Measurements from ENCODE around the gene HGS.

Gene HGS

DNA sequence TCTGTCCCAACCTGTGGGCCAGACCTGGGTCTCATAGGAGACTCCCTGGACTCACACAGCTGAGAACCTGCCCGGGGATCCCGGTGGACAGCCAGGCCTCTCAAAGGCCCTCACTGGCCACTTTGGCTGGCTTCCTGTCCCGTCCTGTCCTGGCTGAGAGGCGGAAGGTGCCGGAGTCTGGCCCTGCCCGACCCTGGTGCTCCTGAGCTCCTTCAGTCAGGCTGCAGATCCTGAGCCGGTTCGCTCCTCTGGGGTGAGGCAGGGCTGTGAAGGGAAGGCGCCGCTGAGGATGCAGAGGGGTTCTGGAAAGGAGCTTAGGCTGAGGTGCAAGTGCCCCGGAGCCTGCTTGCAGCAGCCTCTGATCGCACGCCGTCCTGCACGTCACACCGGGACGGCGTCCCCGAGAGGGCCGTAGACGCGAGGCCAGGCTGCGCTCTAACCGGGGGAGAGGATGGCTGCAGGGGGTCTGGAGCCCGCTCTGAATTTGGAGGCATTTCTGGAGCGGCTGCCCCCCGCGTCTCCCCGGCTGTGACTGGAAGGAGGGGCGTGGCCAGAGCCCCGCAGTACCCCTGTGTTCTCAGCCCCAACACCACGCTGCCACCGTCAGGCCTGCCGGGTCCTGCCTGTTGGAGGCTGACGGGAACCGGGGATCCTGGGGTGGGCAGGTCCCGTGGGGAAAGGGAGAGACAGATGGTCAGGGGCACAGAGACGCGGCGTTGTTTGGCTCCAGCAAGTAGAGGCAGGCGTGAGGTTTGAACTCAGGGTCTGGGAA is 4.1 kb downstream of the HGS start:
- DNase-seq, result no peak

- no peak for DNase-seq
Observed at GRCh38 chr17:81688616-81689015, 4.8 kb downstream of the HGS start.

GRCh38 chr17:81690066-81690465 is 6.3 kb downstream of the HGS start:
- no peak for DNase-seq

GRCh38 chr17:81690549-81690948 is 6.7 kb downstream of the HGS start:
- DNase-seq, result no peak

DNA sequence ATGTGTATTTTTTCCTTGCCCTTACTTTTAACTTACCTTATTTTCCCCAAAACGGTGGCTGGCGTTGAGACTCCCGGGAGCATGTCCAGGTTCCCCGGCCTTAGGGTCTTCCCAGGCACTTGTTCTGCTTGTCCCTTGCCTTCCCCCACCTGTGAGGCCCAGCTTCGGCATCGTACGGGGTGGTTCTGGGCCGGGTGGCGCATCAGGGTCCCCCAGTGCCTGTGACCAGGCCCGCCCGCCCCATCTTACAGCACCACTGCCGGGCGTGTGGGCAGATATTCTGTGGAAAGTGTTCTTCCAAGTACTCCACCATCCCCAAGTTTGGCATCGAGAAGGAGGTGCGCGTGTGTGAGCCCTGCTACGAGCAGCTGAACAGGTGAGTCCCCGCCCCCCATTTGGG is 7.4 kb downstream of the HGS start:
- no peak for DNase-seq

DNA sequence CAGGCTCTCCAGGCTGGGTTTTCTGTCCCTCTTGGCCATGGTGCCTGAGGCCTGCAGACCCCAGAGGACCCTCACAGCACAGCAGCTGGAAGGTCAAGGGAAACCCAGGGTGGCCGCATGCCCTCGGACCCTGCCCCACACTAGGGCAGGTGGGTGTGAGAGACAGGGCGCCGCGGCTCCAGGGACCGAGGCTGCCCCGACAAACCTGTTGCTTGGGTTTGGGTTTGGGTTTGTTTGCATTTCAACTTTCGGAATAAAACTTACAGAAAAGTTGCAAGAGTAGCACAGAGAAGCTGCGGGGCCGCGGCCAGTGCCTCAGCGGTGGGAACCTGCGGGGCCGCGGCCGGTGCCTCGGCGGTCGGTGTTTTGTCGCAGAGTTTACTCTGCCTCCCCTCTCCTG is 7.8 kb downstream of the HGS start:
- no peak for DNase-seq

- no peak for DNase-seq
Observed at GRCh38 chr17:81693509-81694210, 9.8 kb downstream of the HGS start.

GRCh38 chr17:81694810-81695209 is 11.0 kb downstream of the HGS start:
- DNase-seq, result no peak

GRCh38 chr17:81695211-81695610 is 11.4 kb downstream of the HGS start:
- DNase-seq, result no peak

GRCh38 chr17:81695801-81696200 is 12.0 kb downstream of the HGS start:
- DNase-seq, result no peak

DNA sequence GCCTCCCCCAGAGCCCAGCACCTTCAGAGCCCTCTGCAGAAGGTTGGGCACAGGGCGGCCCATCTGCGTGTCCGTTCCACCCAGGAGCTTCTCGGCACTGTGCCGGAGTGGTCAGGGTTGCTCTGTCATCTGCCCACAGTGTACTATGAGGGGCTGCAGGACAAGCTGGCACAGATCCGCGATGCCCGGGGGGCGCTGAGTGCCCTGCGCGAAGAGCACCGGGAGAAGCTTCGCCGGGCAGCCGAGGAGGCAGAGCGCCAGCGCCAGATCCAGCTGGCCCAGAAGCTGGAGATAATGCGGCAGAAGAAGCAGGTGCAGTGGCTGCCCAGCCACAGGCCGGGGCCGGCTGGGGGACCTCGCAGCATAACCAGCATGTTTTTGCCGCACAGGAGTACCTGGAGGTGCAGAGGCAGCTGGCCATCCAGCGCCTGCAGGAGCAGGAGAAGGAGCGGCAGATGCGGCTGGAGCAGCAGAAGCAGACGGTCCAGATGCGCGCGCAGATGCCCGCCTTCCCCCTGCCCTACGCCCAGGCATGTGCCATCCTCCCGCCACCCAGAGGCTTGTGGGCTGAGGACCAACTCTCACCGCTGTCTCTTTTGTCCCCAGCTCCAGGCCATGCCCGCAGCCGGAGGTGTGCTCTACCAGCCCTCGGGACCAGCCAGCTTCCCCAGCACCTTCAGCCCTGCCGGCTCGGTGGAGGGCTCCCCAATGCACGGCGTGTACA is 12.6 kb downstream of the HGS start:
- no peak for DNase-seq

DNA sequence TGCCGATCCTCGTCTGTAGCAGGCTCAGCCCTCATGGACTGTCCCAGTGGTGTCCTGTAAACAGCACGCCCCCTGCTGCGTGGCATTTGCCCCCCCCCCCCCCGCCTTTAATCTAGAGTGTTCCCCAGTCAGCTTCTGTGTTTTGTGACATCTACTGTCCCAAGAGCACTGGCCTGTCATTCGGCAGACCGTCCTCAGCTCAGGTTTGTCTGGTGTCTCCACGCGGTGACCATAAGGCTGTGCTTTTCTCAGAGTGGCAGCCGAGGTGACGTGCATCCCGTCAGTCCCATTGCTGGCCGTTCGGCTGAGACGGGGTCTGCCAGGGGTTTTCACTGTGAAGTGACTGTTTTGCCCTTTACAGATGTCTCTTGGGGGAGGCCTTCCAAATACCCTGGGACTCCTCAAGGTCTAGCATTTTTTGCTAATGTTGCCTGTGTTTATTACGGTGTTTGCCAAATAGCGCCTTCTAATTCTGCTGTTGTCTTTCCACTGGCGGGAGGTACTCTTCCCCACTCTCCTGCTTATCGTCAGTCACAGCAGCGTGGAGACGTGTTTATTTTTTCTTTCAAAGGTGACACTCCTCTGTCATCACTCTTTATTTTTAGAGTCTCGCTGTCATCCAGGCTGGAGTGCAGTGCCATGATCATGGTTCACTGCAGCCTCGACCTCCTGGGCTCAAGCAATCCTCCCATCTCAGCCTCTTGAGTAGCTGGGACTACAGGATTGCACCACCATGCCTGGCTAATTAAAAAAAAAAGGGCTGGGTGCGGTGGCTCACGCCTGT is 13.6 kb downstream of the HGS start:
- no peak for DNase-seq

- no peak for DNase-seq
Observed at GRCh38 chr17:81700353-81701287, 16.8 kb downstream of the HGS start.

DNA sequence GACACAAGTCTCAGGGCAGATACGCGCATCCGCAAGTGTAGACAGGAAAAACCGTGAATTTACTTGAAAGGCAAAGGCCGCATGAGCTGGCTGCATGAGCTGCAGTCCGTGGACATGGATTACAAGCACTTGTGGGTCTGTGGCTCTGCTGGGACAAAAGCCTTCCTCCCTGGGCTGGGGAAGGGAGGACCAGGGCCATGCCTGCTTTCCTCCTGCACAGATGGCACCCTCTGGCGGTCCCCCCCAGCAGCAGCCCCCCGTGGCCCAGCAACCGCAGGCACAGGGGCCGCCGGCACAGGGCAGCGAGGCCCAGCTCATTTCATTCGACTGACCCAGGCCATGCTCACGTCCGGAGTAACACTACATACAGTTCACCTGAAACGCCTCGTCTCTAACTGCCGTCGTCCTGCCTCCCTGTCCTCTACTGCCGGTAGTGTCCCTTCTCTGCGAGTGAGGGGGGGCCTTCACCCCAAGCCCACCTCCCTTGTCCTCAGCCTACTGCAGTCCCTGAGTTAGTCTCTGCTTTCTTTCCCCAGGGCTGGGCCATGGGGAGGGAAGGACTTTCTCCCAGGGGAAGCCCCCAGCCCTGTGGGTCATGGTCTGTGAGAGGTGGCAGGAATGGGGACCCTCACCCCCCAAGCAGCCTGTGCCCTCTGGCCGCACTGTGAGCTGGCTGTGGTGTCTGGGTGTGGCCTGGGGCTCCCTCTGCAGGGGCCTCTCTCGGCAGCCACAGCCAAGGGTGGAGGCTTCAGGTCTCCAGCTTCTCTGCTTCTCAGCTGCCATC is 17.7 kb downstream of the HGS start:
- no peak for DNase-seq

DNA sequence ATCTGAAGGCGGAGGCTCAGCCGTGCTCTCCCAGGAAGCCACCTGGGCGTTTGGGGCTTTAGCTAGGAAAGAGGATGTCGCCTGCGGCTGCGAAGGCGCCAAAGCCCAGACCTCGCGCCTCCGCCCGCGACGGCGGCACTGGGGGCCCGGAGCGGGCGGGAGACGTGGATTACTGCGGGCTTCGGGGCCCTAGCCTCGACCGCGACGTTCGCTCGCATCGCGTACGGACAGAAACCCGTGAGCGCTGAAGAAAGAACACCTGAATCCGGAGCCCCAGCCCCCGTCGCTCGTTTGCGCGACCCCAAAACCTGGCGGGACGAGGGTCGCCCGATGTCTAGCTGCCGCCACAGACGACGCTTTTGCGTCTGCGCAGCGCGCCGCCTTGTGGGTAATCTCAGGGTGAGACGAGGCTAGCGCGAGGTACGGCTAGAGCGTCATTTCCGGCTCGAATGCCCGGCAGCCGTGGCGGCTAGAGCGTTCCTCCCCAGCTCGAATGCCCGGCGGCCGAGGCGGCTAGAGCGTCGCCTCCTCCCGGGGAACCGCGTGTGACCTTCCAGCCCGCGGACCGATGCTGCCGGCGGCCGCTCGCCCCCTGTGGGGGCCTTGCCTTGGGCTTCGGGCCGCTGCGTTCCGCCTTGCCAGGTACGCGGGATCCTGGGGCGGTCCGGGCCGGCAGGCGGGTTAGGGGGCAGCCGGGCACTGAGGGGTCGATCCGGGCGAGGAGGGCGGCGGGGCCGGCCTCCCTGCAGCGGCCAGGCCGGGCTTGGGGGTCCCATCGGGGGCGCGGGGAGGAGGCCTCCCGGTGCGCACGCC is 19.3 kb downstream of the HGS start, which contains the start of gene MRPL12:
Gene MRPL12 (plus strand): TSS at position 434 of the 813 bp plus-strand sequence. CDS start 135 bp downstream, at position 569.
- DNase-seq, result peak; percentile 92

- DNase-seq, result no peak
Observed at GRCh38 chr17:81703747-81704654, 20.2 kb downstream of the HGS start.

DNA sequence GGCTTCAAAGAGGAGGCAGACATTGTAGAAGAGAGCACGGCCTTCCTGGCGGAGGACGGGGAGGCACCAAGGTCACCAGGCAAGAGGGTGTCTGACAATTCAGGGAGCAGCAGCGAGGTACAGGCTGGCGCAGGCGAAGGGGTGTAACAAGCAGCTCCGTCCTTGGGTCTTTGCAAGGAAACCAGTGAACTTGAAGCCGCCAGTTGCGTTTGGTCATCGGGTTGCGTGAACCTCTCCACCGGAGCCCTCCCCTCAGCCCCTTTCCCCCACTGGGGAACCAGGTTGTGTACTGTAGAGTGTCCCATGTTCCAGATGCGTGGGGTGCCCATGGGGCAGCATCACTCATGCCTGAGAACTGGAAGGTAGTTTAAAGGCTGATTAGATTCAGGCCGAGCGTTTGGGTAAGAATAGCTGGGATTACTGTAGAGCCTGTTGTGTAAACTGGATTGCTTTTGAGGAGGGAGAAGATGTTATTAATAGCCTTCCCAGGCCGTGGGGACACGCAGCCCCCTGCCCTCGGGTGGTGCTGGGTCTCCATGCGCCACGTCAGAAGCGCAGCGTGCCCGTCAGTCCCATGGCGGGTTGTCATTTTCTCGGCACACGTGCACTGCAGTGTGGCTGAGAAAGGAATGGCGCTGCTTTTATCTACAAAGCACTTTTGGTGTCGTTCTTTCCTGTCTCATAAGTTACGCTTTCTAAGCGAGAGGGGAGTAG is 21.9 kb downstream of the HGS start:
- no peak for DNase-seq

GRCh38 chr17:81706232-81706611 is 22.4 kb downstream of the HGS start:
- no peak for DNase-seq

Data from GDM1 (cell line).